Stimulated activated CD8-positive, alpha-beta memory T cell treated with anti-CD3 and anti-CD28 coated beads, Interleukin-4, amount 100 ng/mL, for 48 hours (primary cell): ENCODE results near the gene CCDC83.
"Not testable (repeated sequence)": the region's sequence is repeated elsewhere in the genome, so short reads cannot be mapped to it uniquely, and the experiment has no call there.

Source experiments
- DNase-seq: peaks from one replicate; pipeline ENCODE4 v3.0.0-alpha.2; 2020

The CCDC83 gene

GRCh38 chr11:85889676-85890579 lies 34.7 kb downstream of the CCDC83 start:
- DNase-seq: no peak

GRCh38 chr11:85893395-85893794 lies 38.2 kb downstream of the CCDC83 start:
- DNase-seq: no peak

GRCh38 chr11:85896876-85897275 lies 41.7 kb downstream of the CCDC83 start:
- no peak for DNase-seq

GRCh38 chr11:85898456-85898855 lies 43.3 kb downstream of the CCDC83 start:
- no peak for DNase-seq

GRCh38 chr11:85902353-85902752 lies 47.2 kb downstream of the CCDC83 start:
- no peak for DNase-seq

- DNase-seq: no peak
Measured at GRCh38 chr11:85903406-85903805, 48.2 kb downstream of the CCDC83 start.

- no peak for DNase-seq
Measured at GRCh38 chr11:85903811-85904210, 48.6 kb downstream of the CCDC83 start.

GRCh38 chr11:85912414-85912813 lies 57.2 kb downstream of the CCDC83 start:
- DNase-seq: no peak

- no peak for DNase-seq
Measured at GRCh38 chr11:85913513-85913912, 58.3 kb downstream of the CCDC83 start.

- no peak for DNase-seq
Measured at GRCh38 chr11:85914425-85914824, 59.2 kb downstream of the CCDC83 start.

GRCh38 chr11:85918910-85919794 lies 64.0 kb downstream of the CCDC83 start:
- DNase-seq: no peak

- no peak for DNase-seq
Measured at GRCh38 chr11:85922367-85922766, 67.2 kb downstream of the CCDC83 start.

- no peak for DNase-seq
Measured at GRCh38 chr11:85923455-85923854, 68.3 kb downstream of the CCDC83 start.

GRCh38 chr11:85926653-85927214 lies 71.6 kb downstream of the CCDC83 start:
- not testable (repeated sequence) for DNase-seq

- DNase-seq: no peak
Measured at GRCh38 chr11:85930879-85931366, 75.7 kb downstream of the CCDC83 start.

GRCh38 chr11:85934596-85935169 lies 79.5 kb downstream of the CCDC83 start:
- DNase-seq: no peak

- DNase-seq: no peak
Measured at GRCh38 chr11:85935751-85936150, 80.6 kb downstream of the CCDC83 start.

- DNase-seq: no peak
Measured at GRCh38 chr11:85937835-85938234, 82.7 kb downstream of the CCDC83 start.

GRCh38 chr11:85939099-85940015 lies 84.2 kb downstream of the CCDC83 start:
- no peak for DNase-seq

GRCh38 chr11:85941380-85941973 lies 86.3 kb downstream of the CCDC83 start:
- DNase-seq: peak; percentile 56

- DNase-seq: no peak
Measured at GRCh38 chr11:85945296-85945695, 90.1 kb downstream of the CCDC83 start.
